GM18909 (cell line): Measurements from ENCODE around the gene POMT1.

Experiments used
- ATAC-seq: cut with Tn5 transposase; IDR thresholded peaks from one replicate; pipeline ENCODE4 v1.9.1; 2021; ENCODE audit warnings: mild to moderate bottlenecking; ENCODE audit not compliant: unreplicated experiment, poor library complexity

Gene POMT1

GRCh38 chr9:131476777-131477345, 25.9 kb upstream of the POMT1 start:
- no peak for ATAC-seq

- ATAC-seq, result no peak
Observed at GRCh38 chr9:131477367-131477766, 25.4 kb upstream of the POMT1 start.

GRCh38 chr9:131477816-131478419, 24.8 kb upstream of the POMT1 start:
- ATAC-seq, result no peak

GRCh38 chr9:131478421-131478868, 24.3 kb upstream of the POMT1 start:
- no peak for ATAC-seq

- no peak for ATAC-seq
Observed at GRCh38 chr9:131478911-131479310, 23.8 kb upstream of the POMT1 start.

GRCh38 chr9:131480258-131480657, 22.5 kb upstream of the POMT1 start:
- ATAC-seq, result no peak

- no peak for ATAC-seq
Observed at GRCh38 chr9:131481441-131482342, 21.0 kb upstream of the POMT1 start.

GRCh38 chr9:131482343-131483006, 20.2 kb upstream of the POMT1 start:
- ATAC-seq, result no peak

GRCh38 chr9:131483319-131484050, 19.2 kb upstream of the POMT1 start:
- ATAC-seq, result no peak

- no peak for ATAC-seq
Observed at GRCh38 chr9:131484051-131484445, 18.7 kb upstream of the POMT1 start.

GRCh38 chr9:131484560-131485185, 18.0 kb upstream of the POMT1 start:
- ATAC-seq, result no peak

- no peak for ATAC-seq
Observed at GRCh38 chr9:131485206-131485605, 17.5 kb upstream of the POMT1 start.

- no peak for ATAC-seq
Observed at GRCh38 chr9:131485728-131486422, 16.8 kb upstream of the POMT1 start.

GRCh38 chr9:131487001-131487400, 15.7 kb upstream of the POMT1 start:
- no peak for ATAC-seq

GRCh38 chr9:131487621-131488031, 15.1 kb upstream of the POMT1 start:
- ATAC-seq, result no peak

- no peak for ATAC-seq
Observed at GRCh38 chr9:131490514-131490913, 12.2 kb upstream of the POMT1 start.

GRCh38 chr9:131491001-131491710, 11.6 kb upstream of the POMT1 start:
- no peak for ATAC-seq

- no peak for ATAC-seq
Observed at GRCh38 chr9:131492070-131492469, 10.6 kb upstream of the POMT1 start.
